ENCODE results near the gene LY6G5C.

Gene LY6G5C

GRCh38 chr6:31727717-31728671, 47.1 kb upstream of the LY6G5C start:
- no peaks in the 10 kb centered on the region for H3K9me3 ChIP-seq (ENCODE audit: severe bottlenecking)
- H3K4me3 ChIP-seq (ENCODE audit: low read depth, low read length) = no peak overlapping the region
- no peak for TF ChIP-seq CTCF (IDR thresholded peaks at IDR 0.05; ENCODE audit: low read depth, low read length)
- peaks cover 51% of the 10 kb centered on the region for H3K36me3 ChIP-seq
- H3K27ac ChIP-seq = no peak overlapping the region
- no peak for DNase-seq
- no peaks in the 10 kb centered on the region for H3K27me3 ChIP-seq (ENCODE audit: insufficient read depth, low read depth, severe bottlenecking)

GRCh38 chr6:31727034-31727716, 46.3 kb upstream of the LY6G5C start:
- no peak overlapping the region for H3K27ac ChIP-seq
- H3K9me3 ChIP-seq (ENCODE audit: severe bottlenecking) = no peaks in the 10 kb centered on the region
- no peak for DNase-seq
- H3K27me3 ChIP-seq (ENCODE audit: insufficient read depth, low read depth, severe bottlenecking) = no peaks in the 10 kb centered on the region
- peaks cover 43% of the 10 kb centered on the region for H3K36me3 ChIP-seq
- no peak overlapping the region for H3K4me3 ChIP-seq (ENCODE audit: low read depth, low read length)
- no peak for TF ChIP-seq CTCF (IDR thresholded peaks at IDR 0.05; ENCODE audit: low read depth, low read length)

GRCh38 chr6:31725502-31726350, 44.9 kb upstream of the LY6G5C start:
- DNase-seq = no peak
- H3K27me3 ChIP-seq (ENCODE audit: insufficient read depth, low read depth, severe bottlenecking) = no peaks in the 10 kb centered on the region
- no peaks in the 10 kb centered on the region for H3K9me3 ChIP-seq (ENCODE audit: severe bottlenecking)
- H3K36me3 ChIP-seq = peaks cover 30% of the 10 kb centered on the region
- H3K27ac ChIP-seq = no peak overlapping the region
- no peak overlapping the region for H3K4me3 ChIP-seq (ENCODE audit: low read depth, low read length)
- TF ChIP-seq CTCF (IDR thresholded peaks at IDR 0.05; ENCODE audit: low read depth, low read length) = no peak

GRCh38 chr6:31723980-31724691, 43.3 kb upstream of the LY6G5C start:
- Histone ChIP-seq H3K36me3 (peaks cover 29% of the 10 kb centered on the region), H3K27ac (no peak overlapping the region), H3K27me3 (ENCODE audit: insufficient read depth, low read depth, severe bottlenecking) (no peaks in the 10 kb centered on the region), H3K9me3 (ENCODE audit: severe bottlenecking) (no peaks in the 10 kb centered on the region), H3K4me3 (ENCODE audit: low read depth, low read length) (no peak overlapping the region)
- DNase-seq = peak; percentile 9
- no peak for TF ChIP-seq CTCF (IDR thresholded peaks at IDR 0.05; ENCODE audit: low read depth, low read length)

GRCh38 chr6:31723245-31723979, 42.5 kb upstream of the LY6G5C start, which contains the start of gene MPIG6B:
Gene MPIG6B (plus strand): TSS chr6:31723373. CDS start chr6:31723384, 11 bp downstream.
- no peak within 1 kb of the TSS for H3K4me3 ChIP-seq (ENCODE audit: low read depth, low read length)
- H3K27ac ChIP-seq = no peak within 1 kb of the TSS
- H3K27me3 ChIP-seq (ENCODE audit: insufficient read depth, low read depth, severe bottlenecking) = no peaks in the 10 kb centered on the region
- H3K9me3 ChIP-seq (ENCODE audit: severe bottlenecking) = no peaks in the 10 kb centered on the region
- H3K36me3 ChIP-seq = peaks cover 24% of the 10 kb centered on the region
- no peak for TF ChIP-seq CTCF (IDR thresholded peaks at IDR 0.05; ENCODE audit: low read depth, low read length)
- no peak for DNase-seq
